HCT116 (cell line): ENCODE results near the gene GSTA3.

Experiments used
- EZH2 ChIP-seq: fragments of 200-600 bp; sonication (generic); IDR thresholded peaks from 2 replicates; pipeline ENCODE4 v1.6.1; 2017; ENCODE audit warnings: antibody characterized with exemption, mixed run types
- EZH2phosphoT487 ChIP-seq: fragments of 200-600 bp; IDR thresholded peaks from 2 replicates; pipeline ENCODE4 v1.6.1; 2018; ENCODE audit warnings: antibody characterized with exemption, borderline replicate concordance
- POLR2A ChIP-seq: IDR thresholded peaks from 2 replicates; pipeline ENCODE4 v1.7.0; 2011; ENCODE audit warnings: borderline replicate concordance; ENCODE audit not compliant: insufficient read depth, insufficient read length; ENCODE audit errors: extremely low read depth
- POLR2AphosphoS5 ChIP-seq: IDR thresholded peaks from 2 replicates; pipeline ENCODE4 v1.6.1; 2011; ENCODE audit warnings: mild to moderate bottlenecking, low read depth, low read length, moderate library complexity
- SIN3A ChIP-seq: IDR thresholded peaks from 2 replicates; pipeline ENCODE4 v1.6.1; 2012; ENCODE audit warnings: low read depth
- SP1 ChIP-seq: IDR thresholded peaks from 2 replicates; pipeline ENCODE4 v1.6.1; 2012; ENCODE audit warnings: low read depth
- TCF7L2 ChIP-seq: IDR thresholded peaks from 2 replicates; pipeline ENCODE4 v1.7.0; 2011; ENCODE audit warnings: borderline replicate concordance, inconsistent platforms; ENCODE audit not compliant: insufficient read depth, insufficient read length; ENCODE audit errors: extremely low read depth
- YY1 ChIP-seq: IDR thresholded peaks from 2 replicates; pipeline ENCODE4 v1.6.1; 2011; ENCODE audit warnings: low read length, low read depth, moderate library complexity, mild to moderate bottlenecking; ENCODE audit not compliant: insufficient replicate concordance; ENCODE audit errors: extremely low read depth
- TF ChIP-seq, protein P1 (sequence below), 3 experiments: fragments of 200-600 bp in 1 of 3; sonication (generic) in 1 of 3; IDR thresholded peaks in 2 of 3; conservative IDR thresholded peaks in 1 of 3; 2 replicates each; pipeline ENCODE4 v1.5.1; 2012 to 2017; ENCODE audit warnings: low read depth in 2 of 3, low read length in 2 of 3, antibody characterized with exemption in 1 of 3, borderline replicate concordance in 1 of 3, control low read depth in 1 of 3, mild to moderate bottlenecking in 1 of 3, mixed read lengths in 1 of 3, mixed run types in 1 of 3, moderate library complexity in 1 of 3; ENCODE audit not compliant: insufficient read depth in 1 of 3
- TF ChIP-seq, protein P2 (sequence below): IDR thresholded peaks from 2 replicates; pipeline ENCODE4 v1.6.1; 2012
- TF ChIP-seq, protein P3 (sequence below): IDR thresholded peaks from 2 replicates; pipeline ENCODE4 v1.6.1; 2011; ENCODE audit warnings: mild to moderate bottlenecking, low read length, moderate library complexity; ENCODE audit not compliant: insufficient replicate concordance; ENCODE audit errors: extremely low read depth
- TF ChIP-seq, protein P4 (sequence below): IDR thresholded peaks from 2 replicates; pipeline ENCODE4 v1.6.1; 2012

DNA sequence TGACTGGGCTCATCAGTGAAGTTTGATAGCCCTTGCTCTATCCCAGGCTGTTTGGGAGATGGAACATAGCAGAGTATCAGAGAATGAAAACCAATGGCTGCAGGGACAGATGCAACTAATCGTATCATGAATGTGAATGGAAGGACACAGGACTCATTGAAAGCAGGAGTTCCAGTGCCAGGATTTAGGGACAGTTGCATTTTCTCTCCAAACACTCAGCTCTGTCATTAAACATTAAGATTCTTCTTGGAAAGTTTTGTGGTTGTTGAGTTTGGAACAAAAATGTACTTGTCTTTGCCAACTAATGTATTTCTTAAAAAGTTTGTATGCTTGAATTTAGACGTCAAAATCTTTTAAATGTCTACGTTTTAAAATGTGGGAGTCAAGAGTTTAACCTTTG, 37.9 kb downstream of the GSTA3 start:
- TF ChIP-seq, protein P1, sequence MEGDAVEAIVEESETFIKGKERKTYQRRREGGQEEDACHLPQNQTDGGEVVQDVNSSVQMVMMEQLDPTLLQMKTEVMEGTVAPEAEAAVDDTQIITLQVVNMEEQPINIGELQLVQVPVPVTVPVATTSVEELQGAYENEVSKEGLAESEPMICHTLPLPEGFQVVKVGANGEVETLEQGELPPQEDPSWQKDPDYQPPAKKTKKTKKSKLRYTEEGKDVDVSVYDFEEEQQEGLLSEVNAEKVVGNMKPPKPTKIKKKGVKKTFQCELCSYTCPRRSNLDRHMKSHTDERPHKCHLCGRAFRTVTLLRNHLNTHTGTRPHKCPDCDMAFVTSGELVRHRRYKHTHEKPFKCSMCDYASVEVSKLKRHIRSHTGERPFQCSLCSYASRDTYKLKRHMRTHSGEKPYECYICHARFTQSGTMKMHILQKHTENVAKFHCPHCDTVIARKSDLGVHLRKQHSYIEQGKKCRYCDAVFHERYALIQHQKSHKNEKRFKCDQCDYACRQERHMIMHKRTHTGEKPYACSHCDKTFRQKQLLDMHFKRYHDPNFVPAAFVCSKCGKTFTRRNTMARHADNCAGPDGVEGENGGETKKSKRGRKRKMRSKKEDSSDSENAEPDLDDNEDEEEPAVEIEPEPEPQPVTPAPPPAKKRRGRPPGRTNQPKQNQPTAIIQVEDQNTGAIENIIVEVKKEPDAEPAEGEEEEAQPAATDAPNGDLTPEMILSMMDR (IDR thresholded peaks at IDR 0.05 in 2 of 3, conservative IDR thresholded peaks at IDR 0.05 in 1 of 3; ENCODE audit: borderline replicate concordance in 1 of 3, insufficient read depth in 1 of 3, low read depth in 2 of 3, low read length in 2 of 3): no peak
- TF ChIP-seq EZH2 (no peak), TCF7L2 (no peak), SP1 (no peak), POLR2AphosphoS5 (no peak), POLR2A (no peak), YY1 (no peak), SIN3A (no peak), EZH2phosphoT487 (no peak)
- TF ChIP-seq, protein P2, sequence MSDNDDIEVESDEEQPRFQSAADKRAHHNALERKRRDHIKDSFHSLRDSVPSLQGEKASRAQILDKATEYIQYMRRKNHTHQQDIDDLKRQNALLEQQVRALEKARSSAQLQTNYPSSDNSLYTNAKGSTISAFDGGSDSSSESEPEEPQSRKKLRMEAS: no peak
- TF ChIP-seq, protein P3, sequence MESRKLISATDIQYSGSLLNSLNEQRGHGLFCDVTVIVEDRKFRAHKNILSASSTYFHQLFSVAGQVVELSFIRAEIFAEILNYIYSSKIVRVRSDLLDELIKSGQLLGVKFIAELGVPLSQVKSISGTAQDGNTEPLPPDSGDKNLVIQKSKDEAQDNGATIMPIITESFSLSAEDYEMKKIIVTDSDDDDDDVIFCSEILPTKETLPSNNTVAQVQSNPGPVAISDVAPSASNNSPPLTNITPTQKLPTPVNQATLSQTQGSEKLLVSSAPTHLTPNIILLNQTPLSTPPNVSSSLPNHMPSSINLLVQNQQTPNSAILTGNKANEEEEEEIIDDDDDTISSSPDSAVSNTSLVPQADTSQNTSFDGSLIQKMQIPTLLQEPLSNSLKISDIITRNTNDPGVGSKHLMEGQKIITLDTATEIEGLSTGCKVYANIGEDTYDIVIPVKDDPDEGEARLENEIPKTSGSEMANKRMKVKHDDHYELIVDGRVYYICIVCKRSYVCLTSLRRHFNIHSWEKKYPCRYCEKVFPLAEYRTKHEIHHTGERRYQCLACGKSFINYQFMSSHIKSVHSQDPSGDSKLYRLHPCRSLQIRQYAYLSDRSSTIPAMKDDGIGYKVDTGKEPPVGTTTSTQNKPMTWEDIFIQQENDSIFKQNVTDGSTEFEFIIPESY: no peak
- TF ChIP-seq, protein P4, sequence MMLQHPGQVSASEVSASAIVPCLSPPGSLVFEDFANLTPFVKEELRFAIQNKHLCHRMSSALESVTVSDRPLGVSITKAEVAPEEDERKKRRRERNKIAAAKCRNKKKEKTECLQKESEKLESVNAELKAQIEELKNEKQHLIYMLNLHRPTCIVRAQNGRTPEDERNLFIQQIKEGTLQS: no peak
